ENCODE data around the gene CTCFL. TPM values are rescaled to one million over a fixed set of nuclear protein-coding genes. Genes with fewer than 3 reads are reported as not detected.

CTCFL gene
- total and polyA plus RNA-seq, 4 donors: 0.05 to 0.08 (median 0.08) TPM; not detected in 1

DNA sequence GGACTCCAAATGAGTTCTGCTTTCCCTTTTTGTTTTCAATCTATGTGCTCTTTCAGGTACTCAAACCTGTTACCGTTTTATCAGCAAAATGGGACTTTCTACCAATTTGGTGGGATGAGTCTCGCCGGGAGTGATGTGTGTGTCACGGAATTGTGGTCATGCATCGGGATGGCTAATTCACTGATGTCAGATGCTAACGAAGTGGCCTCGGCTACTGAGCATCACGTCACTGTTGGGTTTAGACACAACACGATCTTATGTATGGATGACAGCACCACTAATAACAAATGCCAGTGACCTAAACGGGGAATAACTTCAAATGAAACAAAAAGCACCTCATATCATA is 34.3 kb upstream of the CTCFL start:
- 85% methylated on average over 10 of the region's 10 CpGs for WGBS
- Histone ChIP-seq H3K36me3 (ENCODE audit: control insufficient read depth in 4 of 4, insufficient read depth in 3 of 4, low read depth in 1 of 4, low read length in 3 of 4) (no peaks in the 10 kb centered on the region), H3K27me3 (ENCODE audit: control insufficient read depth in 4 of 4, insufficient read depth in 4 of 4, low read length in 3 of 4) (no peaks in the 10 kb centered on the region), H3K27ac (ENCODE audit: low read depth in 1 of 2, low read length in 2 of 2) (peak overlapping the region; percentile 89 to 92), H3K4me3 (ENCODE audit: low read depth in 1 of 3, low read length in 3 of 3) (no peak overlapping the region), H3K4me1 (ENCODE audit: control insufficient read depth in 4 of 4, insufficient read depth in 4 of 4, low read length in 3 of 4) (peaks cover 9 to 68% (median 33%) of the 10 kb centered on the region in 4 donors), H3K9ac (ENCODE audit: low read depth in 1 of 2, low read length in 2 of 2) (peak overlapping the region in 1 of 2 donors; percentile 83), H3K9me3 (ENCODE audit: control insufficient read depth in 4 of 4, low read length in 3 of 4) (no peaks in the 10 kb centered on the region)
- TF ChIP-seq YY1 (IDR thresholded peaks at IDR 0.05) (no peak), JUND (IDR thresholded peaks at IDR 0.05) (no peak), EGR1 (IDR thresholded peaks at IDR 0.05; ENCODE audit: low read depth in 2 of 2) (no peak), HNF4A (conservative IDR thresholded peaks at IDR 0.05) (no peak), GABPA (IDR thresholded peaks at IDR 0.05 in 1 of 2, conservative IDR thresholded peaks at IDR 0.05 in 1 of 2) (no peak), SP1 (IDR thresholded peaks at IDR 0.05) (no peak), FOXA1 (IDR thresholded peaks at IDR 0.05) (no peak), RXRA (IDR thresholded peaks at IDR 0.05) (no peak)
- TF ChIP-seq, protein P1, sequence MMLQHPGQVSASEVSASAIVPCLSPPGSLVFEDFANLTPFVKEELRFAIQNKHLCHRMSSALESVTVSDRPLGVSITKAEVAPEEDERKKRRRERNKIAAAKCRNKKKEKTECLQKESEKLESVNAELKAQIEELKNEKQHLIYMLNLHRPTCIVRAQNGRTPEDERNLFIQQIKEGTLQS (IDR thresholded peaks at IDR 0.05): no peak
- TF ChIP-seq, protein P2, sequence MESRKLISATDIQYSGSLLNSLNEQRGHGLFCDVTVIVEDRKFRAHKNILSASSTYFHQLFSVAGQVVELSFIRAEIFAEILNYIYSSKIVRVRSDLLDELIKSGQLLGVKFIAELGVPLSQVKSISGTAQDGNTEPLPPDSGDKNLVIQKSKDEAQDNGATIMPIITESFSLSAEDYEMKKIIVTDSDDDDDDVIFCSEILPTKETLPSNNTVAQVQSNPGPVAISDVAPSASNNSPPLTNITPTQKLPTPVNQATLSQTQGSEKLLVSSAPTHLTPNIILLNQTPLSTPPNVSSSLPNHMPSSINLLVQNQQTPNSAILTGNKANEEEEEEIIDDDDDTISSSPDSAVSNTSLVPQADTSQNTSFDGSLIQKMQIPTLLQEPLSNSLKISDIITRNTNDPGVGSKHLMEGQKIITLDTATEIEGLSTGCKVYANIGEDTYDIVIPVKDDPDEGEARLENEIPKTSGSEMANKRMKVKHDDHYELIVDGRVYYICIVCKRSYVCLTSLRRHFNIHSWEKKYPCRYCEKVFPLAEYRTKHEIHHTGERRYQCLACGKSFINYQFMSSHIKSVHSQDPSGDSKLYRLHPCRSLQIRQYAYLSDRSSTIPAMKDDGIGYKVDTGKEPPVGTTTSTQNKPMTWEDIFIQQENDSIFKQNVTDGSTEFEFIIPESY (IDR thresholded peaks at IDR 0.05): no peak
- TF ChIP-seq, protein P3, sequence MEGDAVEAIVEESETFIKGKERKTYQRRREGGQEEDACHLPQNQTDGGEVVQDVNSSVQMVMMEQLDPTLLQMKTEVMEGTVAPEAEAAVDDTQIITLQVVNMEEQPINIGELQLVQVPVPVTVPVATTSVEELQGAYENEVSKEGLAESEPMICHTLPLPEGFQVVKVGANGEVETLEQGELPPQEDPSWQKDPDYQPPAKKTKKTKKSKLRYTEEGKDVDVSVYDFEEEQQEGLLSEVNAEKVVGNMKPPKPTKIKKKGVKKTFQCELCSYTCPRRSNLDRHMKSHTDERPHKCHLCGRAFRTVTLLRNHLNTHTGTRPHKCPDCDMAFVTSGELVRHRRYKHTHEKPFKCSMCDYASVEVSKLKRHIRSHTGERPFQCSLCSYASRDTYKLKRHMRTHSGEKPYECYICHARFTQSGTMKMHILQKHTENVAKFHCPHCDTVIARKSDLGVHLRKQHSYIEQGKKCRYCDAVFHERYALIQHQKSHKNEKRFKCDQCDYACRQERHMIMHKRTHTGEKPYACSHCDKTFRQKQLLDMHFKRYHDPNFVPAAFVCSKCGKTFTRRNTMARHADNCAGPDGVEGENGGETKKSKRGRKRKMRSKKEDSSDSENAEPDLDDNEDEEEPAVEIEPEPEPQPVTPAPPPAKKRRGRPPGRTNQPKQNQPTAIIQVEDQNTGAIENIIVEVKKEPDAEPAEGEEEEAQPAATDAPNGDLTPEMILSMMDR (IDR thresholded peaks at IDR 0.05; ENCODE audit: low read depth, low read length, missing input control): no peak
- TF ChIP-seq, protein P4, sequence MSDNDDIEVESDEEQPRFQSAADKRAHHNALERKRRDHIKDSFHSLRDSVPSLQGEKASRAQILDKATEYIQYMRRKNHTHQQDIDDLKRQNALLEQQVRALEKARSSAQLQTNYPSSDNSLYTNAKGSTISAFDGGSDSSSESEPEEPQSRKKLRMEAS (IDR thresholded peaks at IDR 0.05): no peak
- TF ChIP-seq, protein P5, sequence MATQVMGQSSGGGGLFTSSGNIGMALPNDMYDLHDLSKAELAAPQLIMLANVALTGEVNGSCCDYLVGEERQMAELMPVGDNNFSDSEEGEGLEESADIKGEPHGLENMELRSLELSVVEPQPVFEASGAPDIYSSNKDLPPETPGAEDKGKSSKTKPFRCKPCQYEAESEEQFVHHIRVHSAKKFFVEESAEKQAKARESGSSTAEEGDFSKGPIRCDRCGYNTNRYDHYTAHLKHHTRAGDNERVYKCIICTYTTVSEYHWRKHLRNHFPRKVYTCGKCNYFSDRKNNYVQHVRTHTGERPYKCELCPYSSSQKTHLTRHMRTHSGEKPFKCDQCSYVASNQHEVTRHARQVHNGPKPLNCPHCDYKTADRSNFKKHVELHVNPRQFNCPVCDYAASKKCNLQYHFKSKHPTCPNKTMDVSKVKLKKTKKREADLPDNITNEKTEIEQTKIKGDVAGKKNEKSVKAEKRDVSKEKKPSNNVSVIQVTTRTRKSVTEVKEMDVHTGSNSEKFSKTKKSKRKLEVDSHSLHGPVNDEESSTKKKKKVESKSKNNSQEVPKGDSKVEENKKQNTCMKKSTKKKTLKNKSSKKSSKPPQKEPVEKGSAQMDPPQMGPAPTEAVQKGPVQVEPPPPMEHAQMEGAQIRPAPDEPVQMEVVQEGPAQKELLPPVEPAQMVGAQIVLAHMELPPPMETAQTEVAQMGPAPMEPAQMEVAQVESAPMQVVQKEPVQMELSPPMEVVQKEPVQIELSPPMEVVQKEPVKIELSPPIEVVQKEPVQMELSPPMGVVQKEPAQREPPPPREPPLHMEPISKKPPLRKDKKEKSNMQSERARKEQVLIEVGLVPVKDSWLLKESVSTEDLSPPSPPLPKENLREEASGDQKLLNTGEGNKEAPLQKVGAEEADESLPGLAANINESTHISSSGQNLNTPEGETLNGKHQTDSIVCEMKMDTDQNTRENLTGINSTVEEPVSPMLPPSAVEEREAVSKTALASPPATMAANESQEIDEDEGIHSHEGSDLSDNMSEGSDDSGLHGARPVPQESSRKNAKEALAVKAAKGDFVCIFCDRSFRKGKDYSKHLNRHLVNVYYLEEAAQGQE (IDR thresholded peaks at IDR 0.05): no peak
- no peak for DNase-seq (ENCODE audit: low spot score)

DNA sequence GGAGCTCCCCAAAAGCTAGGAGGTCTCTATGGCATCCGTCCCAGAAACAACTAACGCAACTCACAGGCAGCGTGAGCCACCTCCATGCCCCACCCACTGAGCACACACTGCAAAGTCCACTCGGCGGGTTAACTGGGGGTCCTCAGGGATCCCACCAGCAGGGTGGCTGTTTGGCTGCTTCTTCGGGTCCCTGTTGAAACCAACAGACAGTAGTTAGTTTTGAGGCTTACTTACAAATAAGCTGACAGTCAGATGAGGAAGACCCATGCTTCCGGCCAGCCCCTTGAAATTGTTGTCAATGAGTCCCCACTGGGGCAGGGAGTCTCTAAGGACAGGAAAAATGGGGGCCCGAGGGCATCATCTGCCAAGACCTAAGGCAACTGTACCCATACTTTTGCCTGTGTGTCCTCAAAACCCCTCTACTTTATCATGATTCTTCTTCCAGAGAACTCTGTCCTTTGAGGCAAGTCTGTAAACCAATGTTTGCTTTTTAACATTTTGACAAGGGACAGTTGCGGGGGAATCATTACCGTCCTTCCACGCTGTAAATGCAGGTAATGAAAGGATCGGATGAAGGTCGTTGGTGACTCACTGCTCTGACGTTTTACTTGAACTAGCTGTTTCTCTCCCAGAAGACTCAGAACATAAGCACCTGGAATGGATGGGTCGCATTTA is 33.8 kb upstream of the CTCFL start:
- H3K9ac ChIP-seq (ENCODE audit: low read depth in 1 of 2, low read length in 2 of 2): peak overlapping the region; percentile 43 to 83
- TF ChIP-seq FOXA2 (IDR thresholded peaks at IDR 0.05) (peak; percentile 28), FOXA1 (IDR thresholded peaks at IDR 0.05) (peak; percentile 21), SP1 (IDR thresholded peaks at IDR 0.05) (peak; percentile 51), NR2F2 (IDR thresholded peaks at IDR 0.05) (no peak), RXRA (IDR thresholded peaks at IDR 0.05) (peak; percentile 6 to 87), JUND (IDR thresholded peaks at IDR 0.05) (peak; percentile 71 to 91)
- TF ChIP-seq, protein P5 (IDR thresholded peaks at IDR 0.05): peak; percentile 38
- TF ChIP-seq, protein P3 (IDR thresholded peaks at IDR 0.05; ENCODE audit: low read depth, low read length, missing input control): no peak

More for the DNA sequence above, 33.8 kb upstream of the CTCFL start:
- WGBS: 31% methylated on average over 15 of the region's 15 CpGs
- H3K4me3 ChIP-seq (ENCODE audit: low read depth in 1 of 3, low read length in 3 of 3): peak overlapping the region in 1 of 3 donors; percentile 1
- peak overlapping the region; percentile 89 to 92 for H3K27ac ChIP-seq (ENCODE audit: low read depth in 1 of 2, low read length in 2 of 2)
- peaks cover 9 to 69% (median 35%) of the 10 kb centered on the region in 4 donors for H3K4me1 ChIP-seq (ENCODE audit: control insufficient read depth in 4 of 4, insufficient read depth in 4 of 4, low read length in 3 of 4)
- no peak for DNase-seq (ENCODE audit: low spot score)
- H3K27me3 ChIP-seq (ENCODE audit: control insufficient read depth in 4 of 4, insufficient read depth in 4 of 4, low read length in 3 of 4): no peaks in the 10 kb centered on the region
- H3K36me3 ChIP-seq (ENCODE audit: control insufficient read depth in 4 of 4, insufficient read depth in 3 of 4, low read depth in 1 of 4, low read length in 3 of 4): no peaks in the 10 kb centered on the region
- H3K9me3 ChIP-seq (ENCODE audit: control insufficient read depth in 4 of 4, low read length in 3 of 4): no peaks in the 10 kb centered on the region

Measured in liver (tissue), 9 donors.